Thoracic aorta (tissue), 2 donors: ENCODE data around the gene XXYLT1. TPM values are rescaled to one million over a fixed set of nuclear protein-coding genes. Genes with fewer than 3 reads are reported as not detected.

Source experiments
- ATAC-seq: fragments of 150-250 bp; one replicate; pipeline ENCODE4 v1.8.0; 2017; ENCODE audit warnings: low read depth; ENCODE audit not compliant: insufficient number of reproducible peaks, low FRiP score
- DNase-seq: peaks from one replicate; pipeline ENCODE4 v3.0.0-alpha.2; 2020; ENCODE audit warnings: low spot score
- H3K27ac ChIP-seq, 2 donors: fragments of 200-600 bp; sonication (generic); 1 replicate in 1 of 2; 2 replicates in 1 of 2; pipeline ENCODE4 v1.5.1; 2016; ENCODE audit warnings: mild to moderate bottlenecking in 2 of 2, moderate library complexity in 2 of 2
- H3K27me3 ChIP-seq: fragments of 200-600 bp; sonication (generic); replicated peaks from 2 replicates; pipeline ENCODE4 v1.6.0; 2016; ENCODE audit warnings: mild to moderate bottlenecking; ENCODE audit not compliant: insufficient read depth
- H3K36me3 ChIP-seq: fragments of 200-600 bp; sonication (generic); one replicate; pipeline ENCODE4 v1.5.1; 2016
- H3K4me1 ChIP-seq, 2 donors: fragments of 200-600 bp; sonication (generic); 1 replicate in 1 of 2; 2 replicates in 1 of 2; pipeline versions ENCODE4 v1.5.1 to v1.6.0; 2016; ENCODE audit warnings: low read depth in 2 of 2, mild to moderate bottlenecking in 1 of 2; ENCODE audit not compliant: control insufficient read depth in 1 of 2
- H3K4me3 ChIP-seq: fragments of 200-600 bp; sonication (generic); 2 replicates; pipeline ENCODE4 v1.5.1; 2016; ENCODE audit warnings: mild to moderate bottlenecking
- H3K9me3 ChIP-seq: fragments of 200-600 bp; sonication (generic); 2 replicates; pipeline ENCODE4 v1.5.1; 2016
- CTCF ChIP-seq: fragments of 200-600 bp; sonication (generic); IDR thresholded peaks from one replicate; pipeline ENCODE4 v1.5.1; 2019; ENCODE audit warnings: antibody characterized with exemption
- total RNA-seq, 2 donors: library from RNA; depleted of rRNA; stranded (reverse); fragments of >200 nt; gene quantifications; one replicate each; pipeline versions ENCODE4 v1.1.0 to v1.2.3, GENCODE V29; 2016

Gene XXYLT1
- total RNA-seq, 2 donors from 2014 or later = 17.7 to 21.2 TPM

- Histone ChIP-seq H3K9me3 (no peaks in the 10 kb centered on the region), H3K27ac (no peak overlapping the region), H3K27me3 (no peaks in the 10 kb centered on the region), H3K4me3 (no peak overlapping the region), H3K36me3 (no peaks in the 10 kb centered on the region), H3K4me1 (no peaks in the 10 kb centered on the region)
- ATAC-seq = no peak
- no peak for TF ChIP-seq CTCF
- no peak for DNase-seq
Observed at GRCh38 chr3:195048059-195048905, 222.7 kb downstream of the XXYLT1 start.

GRCh38 chr3:195047536-195047935 lies 223.4 kb downstream of the XXYLT1 start:
- Histone ChIP-seq H3K9me3 (no peaks in the 10 kb centered on the region), H3K27ac (no peak overlapping the region), H3K4me3 (no peak overlapping the region), H3K4me1 (no peaks in the 10 kb centered on the region), H3K27me3 (no peaks in the 10 kb centered on the region), H3K36me3 (no peaks in the 10 kb centered on the region)
- TF ChIP-seq CTCF = no peak
- ATAC-seq = no peak
- DNase-seq = no peak

GRCh38 chr3:195046441-195046840 lies 224.5 kb downstream of the XXYLT1 start:
- Histone ChIP-seq H3K4me1 (no peaks in the 10 kb centered on the region), H3K9me3 (no peaks in the 10 kb centered on the region), H3K27ac (no peak overlapping the region), H3K36me3 (no peaks in the 10 kb centered on the region), H3K4me3 (no peak overlapping the region), H3K27me3 (no peaks in the 10 kb centered on the region)
- TF ChIP-seq CTCF = no peak
- ATAC-seq = no peak
- DNase-seq = no peak

GRCh38 chr3:195045481-195046210 lies 225.3 kb downstream of the XXYLT1 start:
- Histone ChIP-seq H3K27me3 (no peaks in the 10 kb centered on the region), H3K27ac (no peak overlapping the region), H3K4me1 (no peaks in the 10 kb centered on the region), H3K9me3 (no peaks in the 10 kb centered on the region), H3K4me3 (no peak overlapping the region), H3K36me3 (no peaks in the 10 kb centered on the region)
- no peak for TF ChIP-seq CTCF
- DNase-seq = no peak
- no peak for ATAC-seq

- no peak overlapping the region for H3K27ac ChIP-seq
- no peak for TF ChIP-seq CTCF
- no peaks in the 10 kb centered on the region for H3K36me3 ChIP-seq
- H3K4me3 ChIP-seq = no peak overlapping the region
- no peak for ATAC-seq
- no peaks in the 10 kb centered on the region for H3K4me1 ChIP-seq
- no peaks in the 10 kb centered on the region for H3K9me3 ChIP-seq
- H3K27me3 ChIP-seq = no peaks in the 10 kb centered on the region
- DNase-seq = no peak
Observed at GRCh38 chr3:195044411-195044810, 226.5 kb downstream of the XXYLT1 start.
